Mesenchymal stem cell (in vitro differentiated cells and primary cell): ENCODE data around the gene POLH.
A peak's percentile ranks its signal among the peaks of the same experiment; 100 is the strongest.
"Not testable (repeated sequence)": the region's sequence is repeated elsewhere in the genome, so short reads cannot be mapped to it uniquely, and the experiment has no call there.

ENCODE experiments used
- DNase-seq: peaks from one replicate; pipeline ENCODE4 v3.0.0-alpha.2; 2013
- H2AFZ ChIP-seq: one replicate; pipeline ENCODE4 v1.6.1; 2013; ENCODE audit warnings: low read depth, mild to moderate bottlenecking, control low read depth, inconsistent platforms, low read length, moderate library complexity
- H2AK5ac ChIP-seq: 2 replicates; pipeline ENCODE4 v1.6.1; 2013; ENCODE audit warnings: low read length, moderate library complexity, mild to moderate bottlenecking, inconsistent platforms; ENCODE audit not compliant: severe bottlenecking
- H2BK120ac ChIP-seq: one replicate; pipeline ENCODE4 v1.6.1; 2013; ENCODE audit warnings: low read depth, mild to moderate bottlenecking, inconsistent platforms, low read length, moderate library complexity
- H2BK12ac ChIP-seq, 2 experiments: one replicate each; pipeline ENCODE4 v1.6.1; 2013; ENCODE audit warnings: inconsistent platforms in 2 of 2, low read length in 2 of 2, mild to moderate bottlenecking in 2 of 2, moderate library complexity in 2 of 2, control low read depth in 1 of 2
- H2BK15ac ChIP-seq: one replicate; pipeline ENCODE4 v1.6.1; 2013; ENCODE audit warnings: mild to moderate bottlenecking, low read depth, inconsistent platforms; ENCODE audit not compliant: poor library complexity, severe bottlenecking
- H2BK5ac ChIP-seq: 2 replicates; pipeline ENCODE4 v1.6.1; 2013; ENCODE audit warnings: low read depth, mild to moderate bottlenecking, low read length, control low read depth, inconsistent platforms; ENCODE audit not compliant: poor library complexity, severe bottlenecking
- H3K14ac ChIP-seq, 2 experiments: one replicate each; pipeline ENCODE4 v1.6.1; 2013; ENCODE audit warnings: inconsistent platforms in 2 of 2, low read length in 2 of 2, control low read depth in 1 of 2, mild to moderate bottlenecking in 1 of 2, moderate library complexity in 1 of 2
- H3K18ac ChIP-seq, 2 experiments: one replicate each; pipeline ENCODE4 v1.6.1; 2013; ENCODE audit warnings: inconsistent platforms in 2 of 2, low read length in 2 of 2, control low read depth in 1 of 2, low read depth in 1 of 2, mild to moderate bottlenecking in 1 of 2
- H3K23ac ChIP-seq, 2 experiments: one replicate each; pipeline ENCODE4 v1.6.1; 2013; ENCODE audit warnings: inconsistent platforms in 2 of 2, low read length in 2 of 2, mild to moderate bottlenecking in 2 of 2, moderate library complexity in 2 of 2, control low read depth in 1 of 2
- H3K27ac ChIP-seq: 2 replicates; pipeline ENCODE4 v1.5.1; 2013; ENCODE audit warnings: mild to moderate bottlenecking, moderate library complexity, low read length, control low read depth, inconsistent platforms; ENCODE audit not compliant: poor library complexity, severe bottlenecking
- H3K27me3 ChIP-seq, 2 experiments: 2 replicates each; pipeline versions ENCODE4 v1.6.1 to v1.7.0; 2013; ENCODE audit warnings: low read length in 2 of 2, mild to moderate bottlenecking in 2 of 2, moderate library complexity in 2 of 2, control low read depth in 1 of 2, inconsistent platforms in 1 of 2; ENCODE audit not compliant: control insufficient read depth in 1 of 2, insufficient read depth in 1 of 2
- H3K36me3 ChIP-seq, 2 experiments: 2 replicates each; pipeline versions ENCODE4 v1.6.1 to v1.7.0; 2013; ENCODE audit warnings: low read length in 2 of 2, control low read depth in 1 of 2, inconsistent platforms in 1 of 2, low read depth in 1 of 2, mild to moderate bottlenecking in 1 of 2; ENCODE audit not compliant: insufficient read depth in 2 of 2, control insufficient read depth in 1 of 2
- H3K4ac ChIP-seq, 2 experiments: one replicate each; pipeline ENCODE4 v1.6.1; 2013; ENCODE audit warnings: inconsistent platforms in 2 of 2, low read length in 2 of 2, mild to moderate bottlenecking in 2 of 2, moderate library complexity in 2 of 2, control low read depth in 1 of 2, low read depth in 1 of 2
- H3K4me1 ChIP-seq: 2 replicates; pipeline ENCODE4 v1.6.1; 2013; ENCODE audit warnings: low read depth, low read length, control low read depth; ENCODE audit not compliant: control insufficient read depth, insufficient read depth
- H3K4me2 ChIP-seq: 2 replicates; pipeline ENCODE4 v1.6.1; 2013; ENCODE audit warnings: low read length, mild to moderate bottlenecking, inconsistent platforms; ENCODE audit not compliant: poor library complexity, severe bottlenecking
- H3K4me3 ChIP-seq, 2 experiments: 2 replicates each; pipeline versions ENCODE4 v1.5.1 to v1.7.0; 2013; ENCODE audit warnings: low read length in 2 of 2, mild to moderate bottlenecking in 2 of 2, control low read depth in 1 of 2, low read depth in 1 of 2; ENCODE audit not compliant: insufficient read depth in 1 of 2
- H3K79me1 ChIP-seq: replicated peaks from 2 replicates; pipeline ENCODE4 v1.6.1; 2013; ENCODE audit warnings: mild to moderate bottlenecking, control low read depth, low read length, inconsistent platforms; ENCODE audit not compliant: poor library complexity, severe bottlenecking
- H3K9ac ChIP-seq: 2 replicates; pipeline ENCODE4 v1.7.0; 2013; ENCODE audit warnings: mild to moderate bottlenecking, low read length, moderate library complexity
- H3K9me3 ChIP-seq: 2 replicates; pipeline ENCODE4 v1.7.0; 2013; ENCODE audit warnings: mild to moderate bottlenecking, low read length; ENCODE audit not compliant: control insufficient read depth
- H4K8ac ChIP-seq: one replicate; pipeline ENCODE4 v1.6.1; 2013; ENCODE audit warnings: inconsistent platforms, mild to moderate bottlenecking, low read length, moderate library complexity
- H4K91ac ChIP-seq: one replicate; pipeline ENCODE4 v1.6.1; 2013; ENCODE audit warnings: mild to moderate bottlenecking, low read length, inconsistent platforms
- WGBS: methylation state at CpG from one replicate; pipeline ENCODE4 v1.1.7; 2013; ENCODE audit warnings: mixed read lengths; 5-methylcytosine and 5-hydroxymethylcytosine counted together

POLH gene

GRCh38 chr6:43629505-43630300 is 53.7 kb downstream of the POLH start:
- H3K27me3 ChIP-seq = no peaks in the 10 kb centered on the region
- H3K27ac ChIP-seq = peak overlapping the region; percentile 96
- peaks cover 16 to 17% of the 10 kb centered on the region in 2 experiments for H3K36me3 ChIP-seq
- peaks cover 15% of the 10 kb centered on the region for H3K79me1 ChIP-seq
- DNase-seq = peak; percentile 99
- H4K91ac ChIP-seq = peak overlapping the region; percentile 85
- H3K9me3 ChIP-seq = no peaks in the 10 kb centered on the region
- peak overlapping the region; percentile 29 for H2AK5ac ChIP-seq
- peak overlapping the region; percentile 74 for H2BK120ac ChIP-seq
- H3K18ac ChIP-seq = peak overlapping the region; percentile 96 to 99
- H3K4me2 ChIP-seq = peak overlapping the region; percentile 91
- H3K23ac ChIP-seq = no peak overlapping the region
- peak overlapping the region in 1 of 2 experiments; percentile 97 for H3K14ac ChIP-seq
- peak overlapping the region; percentile 94 for H3K9ac ChIP-seq
- H2AFZ ChIP-seq = peak overlapping the region; percentile 7
- H3K4me1 ChIP-seq = peaks cover 16% of the 10 kb centered on the region
- under 1% methylated on average over 34 of the region's 41 CpGs for WGBS
- no peak overlapping the region for H2BK5ac ChIP-seq
- H3K4me3 ChIP-seq = peak overlapping the region; percentile 65 to 87
- peak overlapping the region; percentile 87 for H4K8ac ChIP-seq
- peak overlapping the region; percentile 89 for H2BK15ac ChIP-seq
- H2BK12ac ChIP-seq = peak overlapping the region; percentile 12 to 75
- H3K4ac ChIP-seq = peak overlapping the region; percentile 97 to 100

GRCh38 chr6:43630980-43631619 is 55.1 kb downstream of the POLH start:
- H4K8ac ChIP-seq = peak overlapping the region; percentile 12
- DNase-seq = no peak
- no peak overlapping the region for H3K27ac ChIP-seq
- H2BK120ac ChIP-seq = no peak overlapping the region
- H3K9me3 ChIP-seq = no peaks in the 10 kb centered on the region
- H3K79me1 ChIP-seq = peaks cover 3% of the 10 kb centered on the region
- H3K4me1 ChIP-seq = peaks cover 20% of the 10 kb centered on the region
- H3K4me2 ChIP-seq = no peak overlapping the region
- H4K91ac ChIP-seq = no peak overlapping the region
- H2BK12ac ChIP-seq = no peak overlapping the region
- H2BK15ac ChIP-seq = peak overlapping the region; percentile 17
- peak overlapping the region in 1 of 2 experiments; percentile 74 for H3K4ac ChIP-seq
- H3K9ac ChIP-seq = no peak overlapping the region
- H2BK5ac ChIP-seq = no peak overlapping the region
- peak overlapping the region in 1 of 2 experiments; percentile 64 for H3K18ac ChIP-seq
- H2AFZ ChIP-seq = peak overlapping the region; percentile 1
- H3K14ac ChIP-seq = no peak overlapping the region
- H3K4me3 ChIP-seq = no peak overlapping the region
- H3K36me3 ChIP-seq = peaks cover 2 to 3% of the 10 kb centered on the region in 2 experiments
- H3K23ac ChIP-seq = no peak overlapping the region
- H3K27me3 ChIP-seq = no peaks in the 10 kb centered on the region
- H2AK5ac ChIP-seq = peak overlapping the region; percentile 16
- 100% methylated on average over 1 of the region's 1 CpG for WGBS

GRCh38 chr6:43633002-43633401 is 57.0 kb downstream of the POLH start:
- not testable (repeated sequence) for H3K27ac ChIP-seq, H3K4me3 ChIP-seq, H2BK5ac ChIP-seq, H3K4ac ChIP-seq, H2BK12ac ChIP-seq, H3K9ac ChIP-seq, H3K79me1 ChIP-seq, H4K91ac ChIP-seq, H4K8ac ChIP-seq, H3K18ac ChIP-seq, H3K14ac ChIP-seq, H3K4me2 ChIP-seq, H3K23ac ChIP-seq, DNase-seq, H2AK5ac ChIP-seq, H2BK15ac ChIP-seq, H2AFZ ChIP-seq, H3K27me3 ChIP-seq, H2BK120ac ChIP-seq, H3K9me3 ChIP-seq
- peaks cover 8 to 11% of the 10 kb centered on the region in 2 experiments for H3K36me3 ChIP-seq
- peaks cover 21% of the 10 kb centered on the region for H3K4me1 ChIP-seq
- 84% methylated on average over 7 of the region's 7 CpGs for WGBS

GRCh38 chr6:43634702-43635303 is 58.8 kb downstream of the POLH start:
- H3K27ac ChIP-seq = no peak overlapping the region
- H2AFZ ChIP-seq = no peak overlapping the region
- H3K79me1 ChIP-seq = peaks cover 6% of the 10 kb centered on the region
- H2BK15ac ChIP-seq = no peak overlapping the region
- H2BK12ac ChIP-seq = peak overlapping the region in 1 of 2 experiments; percentile 90
- 95% methylated on average over 9 of the region's 9 CpGs for WGBS
- H3K18ac ChIP-seq = no peak overlapping the region
- H4K91ac ChIP-seq = no peak overlapping the region
- H3K36me3 ChIP-seq = peaks cover 13 to 21% of the 10 kb centered on the region in 2 experiments
- no peak overlapping the region for H2BK5ac ChIP-seq
- H2AK5ac ChIP-seq = no peak overlapping the region
- H3K9me3 ChIP-seq = no peaks in the 10 kb centered on the region
- H3K23ac ChIP-seq = no peak overlapping the region
- no peak overlapping the region for H3K14ac ChIP-seq
- peaks cover 18% of the 10 kb centered on the region for H3K4me1 ChIP-seq
- peak overlapping the region; percentile 93 for H4K8ac ChIP-seq
- no peak overlapping the region for H3K4me2 ChIP-seq
- H3K27me3 ChIP-seq = no peaks in the 10 kb centered on the region
- peak overlapping the region in 1 of 2 experiments; percentile 92 for H3K4me3 ChIP-seq
- no peak for DNase-seq
- no peak overlapping the region for H2BK120ac ChIP-seq
- peak overlapping the region; percentile 96 for H3K9ac ChIP-seq
- H3K4ac ChIP-seq = no peak overlapping the region
